MM.1S (cell line): ENCODE data around the gene RBMS3.

Experiments used
- DNase-seq: peaks from one replicate; pipeline ENCODE4 v3.0.0-alpha.2; 2015
- H2AFZ ChIP-seq: fragments of 300-600 bp; sonication (generic); 2 replicates; pipeline ENCODE4 v1.6.0; 2016; ENCODE audit warnings: antibody characterized with exemption, low read length
- H3F3A ChIP-seq: fragments of 300-600 bp; sonication (generic); 2 replicates; pipeline ENCODE4 v1.6.1; 2016; ENCODE audit warnings: mild to moderate bottlenecking, antibody characterized with exemption, low read length, moderate library complexity, mixed read lengths; ENCODE audit not compliant: insufficient read depth
- H3K27ac ChIP-seq: fragments of 300-600 bp; sonication (generic); 2 replicates; pipeline ENCODE4 v1.5.1; 2016; ENCODE audit warnings: mild to moderate bottlenecking, low read length
- H3K27me3 ChIP-seq: fragments of 300-600 bp; sonication (generic); replicated peaks from 2 replicates; pipeline ENCODE4 v1.6.0; 2016; ENCODE audit warnings: low read length; ENCODE audit not compliant: insufficient read depth
- H3K36me3 ChIP-seq: fragments of 300-600 bp; sonication (generic); replicated peaks from 2 replicates; pipeline ENCODE4 v1.6.1; 2016; ENCODE audit warnings: mild to moderate bottlenecking, low read length, mixed read lengths; ENCODE audit not compliant: insufficient read depth
- H3K4me1 ChIP-seq: fragments of 300-600 bp; sonication (generic); 2 replicates; pipeline ENCODE4 v1.6.1; 2016; ENCODE audit warnings: low read length, mixed read lengths
- H3K4me2 ChIP-seq: fragments of 300-600 bp; sonication (generic); 2 replicates; pipeline ENCODE4 v1.6.0; 2016; ENCODE audit warnings: low read depth, low read length
- H3K4me3 ChIP-seq: fragments of 300-600 bp; sonication (generic); 2 replicates; pipeline ENCODE4 v1.5.1; 2016; ENCODE audit warnings: low read length, mixed read lengths
- H3K79me2 ChIP-seq: fragments of 300-600 bp; sonication (generic); 2 replicates; pipeline ENCODE4 v1.6.1; 2016; ENCODE audit warnings: mixed run types, low read length, mixed read lengths
- H3K9ac ChIP-seq: fragments of 300-600 bp; sonication (generic); 2 replicates; pipeline ENCODE4 v1.6.1; 2016; ENCODE audit warnings: low read length, mixed read lengths
- H3K9me2 ChIP-seq: fragments of 300-600 bp; sonication (generic); replicated peaks from 2 replicates; pipeline ENCODE4 v1.6.1; 2016; ENCODE audit warnings: mild to moderate bottlenecking, low read length, mixed read lengths; ENCODE audit not compliant: insufficient read depth
- H3K9me3 ChIP-seq: fragments of 300-600 bp; sonication (generic); replicated peaks from 2 replicates; pipeline ENCODE4 v1.6.1; 2016; ENCODE audit warnings: mild to moderate bottlenecking, low read length, mixed read lengths; ENCODE audit not compliant: insufficient read depth
- H4K20me1 ChIP-seq: fragments of 300-600 bp; sonication (generic); 2 replicates; pipeline ENCODE4 v1.6.1; 2016; ENCODE audit warnings: mild to moderate bottlenecking, low read length, moderate library complexity, mixed read lengths; ENCODE audit not compliant: insufficient read depth
- CTCF ChIP-seq: fragments of 300-600 bp; sonication (generic); IDR thresholded peaks from 2 replicates; pipeline ENCODE4 v1.5.1; 2016; ENCODE audit warnings: antibody characterized with exemption, low read length, mixed read lengths
- EZH2 ChIP-seq: fragments of 300-600 bp; sonication (generic); optimal IDR thresholded peaks from 2 replicates; pipeline ENCODE3; 2017; ENCODE audit warnings: low read depth, mild to moderate bottlenecking, antibody characterized with exemption, low read length, mixed read lengths
- EZH2phosphoT487 ChIP-seq: fragments of 300-600 bp; sonication (generic); IDR thresholded peaks from 2 replicates; pipeline ENCODE4 v1.6.1; 2018; ENCODE audit warnings: antibody characterized with exemption, low read length

RBMS3 gene

GRCh38 chr3:29601861-29602585 lies 321.2 kb downstream of the RBMS3 start:
- no peaks in the 10 kb centered on the region for H3K79me2 ChIP-seq
- H3K9me2 ChIP-seq, result no peaks in the 10 kb centered on the region
- DNase-seq, result no peak
- no peaks in the 10 kb centered on the region for H3F3A ChIP-seq
- H3K4me2 ChIP-seq, result no peak overlapping the region
- H3K4me3 ChIP-seq, result no peak overlapping the region
- H4K20me1 ChIP-seq, result no peaks in the 10 kb centered on the region
- no peaks in the 10 kb centered on the region for H3K36me3 ChIP-seq
- no peak overlapping the region for H3K27ac ChIP-seq
- no peaks in the 10 kb centered on the region for H3K27me3 ChIP-seq
- H3K9ac ChIP-seq, result no peak overlapping the region
- no peaks in the 10 kb centered on the region for H3K4me1 ChIP-seq
- no peaks in the 10 kb centered on the region for H3K9me3 ChIP-seq
- no peak for TF ChIP-seq EZH2
- no peak for TF ChIP-seq CTCF
- no peak for TF ChIP-seq EZH2phosphoT487
- H2AFZ ChIP-seq, result no peak overlapping the region

DNA sequence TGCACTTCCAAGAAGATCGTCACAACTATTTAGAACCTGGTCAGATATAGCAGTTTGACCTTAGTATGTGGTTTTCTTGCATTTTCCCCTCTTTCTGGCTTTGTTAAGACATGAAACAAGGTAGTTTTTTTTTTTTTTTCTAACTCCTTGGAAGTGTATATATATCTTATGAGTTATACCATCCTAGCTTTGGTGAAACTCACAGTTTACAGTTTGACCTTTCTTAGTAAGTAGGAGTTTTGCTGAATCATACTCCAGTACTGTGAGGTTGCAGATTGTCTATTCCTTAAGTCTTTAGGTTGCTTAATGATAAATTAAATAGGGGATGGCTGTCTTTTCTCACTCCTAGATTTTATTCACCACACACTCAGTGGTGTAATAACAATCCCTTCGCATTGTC lies 325.0 kb downstream of the RBMS3 start:
- Histone ChIP-seq H2AFZ (no peak overlapping the region), H3K4me3 (no peak overlapping the region), H3K36me3 (no peaks in the 10 kb centered on the region), H3K9ac (no peak overlapping the region), H3K9me3 (no peaks in the 10 kb centered on the region), H3K9me2 (no peaks in the 10 kb centered on the region), H3K27ac (no peak overlapping the region), H3K27me3 (no peaks in the 10 kb centered on the region), H3K79me2 (no peaks in the 10 kb centered on the region), H3K4me2 (no peak overlapping the region), H3F3A (no peaks in the 10 kb centered on the region), H3K4me1 (no peaks in the 10 kb centered on the region), H4K20me1 (no peaks in the 10 kb centered on the region)
- TF ChIP-seq EZH2phosphoT487 (no peak), CTCF (no peak)
- no peak for DNase-seq

- H3K9me3 ChIP-seq, result no peaks in the 10 kb centered on the region
- no peaks in the 10 kb centered on the region for H3F3A ChIP-seq
- H3K4me1 ChIP-seq, result no peaks in the 10 kb centered on the region
- H3K4me3 ChIP-seq, result no peak overlapping the region
- no peak overlapping the region for H3K27ac ChIP-seq
- TF ChIP-seq EZH2phosphoT487 (no peak), EZH2 (no peak), CTCF (no peak)
- no peaks in the 10 kb centered on the region for H3K9me2 ChIP-seq
- no peak overlapping the region for H3K4me2 ChIP-seq
- no peak overlapping the region for H2AFZ ChIP-seq
- no peak overlapping the region for H3K9ac ChIP-seq
- no peak for DNase-seq
- H4K20me1 ChIP-seq, result no peaks in the 10 kb centered on the region
- H3K27me3 ChIP-seq, result no peaks in the 10 kb centered on the region
- no peaks in the 10 kb centered on the region for H3K79me2 ChIP-seq
- no peaks in the 10 kb centered on the region for H3K36me3 ChIP-seq
Measured at GRCh38 chr3:29606416-29606815, 325.5 kb downstream of the RBMS3 start.
